MM.1S (cell line): ENCODE measurements around the gene BTBD8.
"Not testable (repeated sequence)": the region's sequence is repeated elsewhere in the genome, so short reads cannot be mapped to it uniquely, and the experiment has no call there.

ENCODE experiments used
- EZH2 ChIP-seq: fragments of 300-600 bp; sonication (generic); optimal IDR thresholded peaks from 2 replicates; pipeline ENCODE3; 2017; ENCODE audit warnings: low read depth, mild to moderate bottlenecking, antibody characterized with exemption, low read length, mixed read lengths
- EZH2phosphoT487 ChIP-seq: fragments of 300-600 bp; sonication (generic); IDR thresholded peaks from 2 replicates; pipeline ENCODE4 v1.6.1; 2018; ENCODE audit warnings: antibody characterized with exemption, low read length
- TF ChIP-seq, protein P1 (sequence below): fragments of 300-600 bp; sonication (generic); IDR thresholded peaks from 2 replicates; pipeline ENCODE4 v1.5.1; 2016; ENCODE audit warnings: antibody characterized with exemption, low read length, mixed read lengths

DNA sequence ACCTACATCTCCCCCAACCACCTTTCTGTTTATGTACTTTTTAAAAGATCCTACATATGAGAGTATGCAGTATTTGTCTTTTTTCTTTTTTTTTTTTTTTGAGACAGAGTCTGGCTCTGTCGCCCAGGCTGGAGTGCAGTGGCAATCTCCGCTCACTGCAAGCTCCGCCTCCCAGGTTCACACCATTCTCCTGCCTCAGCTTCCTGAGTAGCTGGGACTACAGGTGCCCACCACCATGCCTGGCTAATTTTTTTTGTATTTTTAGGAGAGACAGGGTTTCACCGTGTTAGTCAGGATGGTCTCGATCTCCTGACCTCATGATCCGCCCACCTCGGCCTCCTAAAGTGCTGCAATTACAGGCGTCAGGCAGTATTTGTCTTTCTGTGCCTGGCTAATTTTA is 2.1 kb upstream of the BTBD8 start:
- TF ChIP-seq, protein P1, sequence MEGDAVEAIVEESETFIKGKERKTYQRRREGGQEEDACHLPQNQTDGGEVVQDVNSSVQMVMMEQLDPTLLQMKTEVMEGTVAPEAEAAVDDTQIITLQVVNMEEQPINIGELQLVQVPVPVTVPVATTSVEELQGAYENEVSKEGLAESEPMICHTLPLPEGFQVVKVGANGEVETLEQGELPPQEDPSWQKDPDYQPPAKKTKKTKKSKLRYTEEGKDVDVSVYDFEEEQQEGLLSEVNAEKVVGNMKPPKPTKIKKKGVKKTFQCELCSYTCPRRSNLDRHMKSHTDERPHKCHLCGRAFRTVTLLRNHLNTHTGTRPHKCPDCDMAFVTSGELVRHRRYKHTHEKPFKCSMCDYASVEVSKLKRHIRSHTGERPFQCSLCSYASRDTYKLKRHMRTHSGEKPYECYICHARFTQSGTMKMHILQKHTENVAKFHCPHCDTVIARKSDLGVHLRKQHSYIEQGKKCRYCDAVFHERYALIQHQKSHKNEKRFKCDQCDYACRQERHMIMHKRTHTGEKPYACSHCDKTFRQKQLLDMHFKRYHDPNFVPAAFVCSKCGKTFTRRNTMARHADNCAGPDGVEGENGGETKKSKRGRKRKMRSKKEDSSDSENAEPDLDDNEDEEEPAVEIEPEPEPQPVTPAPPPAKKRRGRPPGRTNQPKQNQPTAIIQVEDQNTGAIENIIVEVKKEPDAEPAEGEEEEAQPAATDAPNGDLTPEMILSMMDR, result not testable (repeated sequence)
- TF ChIP-seq EZH2phosphoT487, EZH2: not testable (repeated sequence)
